ENCODE measurements around the gene TSPAN9. TPM values are rescaled to one million over a fixed set of nuclear protein-coding genes. Genes with fewer than 3 reads are reported as not detected.

TSPAN9 gene
- polyA plus RNA-seq, 1 of the 3 experiments (the other 2 are of a cell fraction): 34.9 TPM

DNA sequence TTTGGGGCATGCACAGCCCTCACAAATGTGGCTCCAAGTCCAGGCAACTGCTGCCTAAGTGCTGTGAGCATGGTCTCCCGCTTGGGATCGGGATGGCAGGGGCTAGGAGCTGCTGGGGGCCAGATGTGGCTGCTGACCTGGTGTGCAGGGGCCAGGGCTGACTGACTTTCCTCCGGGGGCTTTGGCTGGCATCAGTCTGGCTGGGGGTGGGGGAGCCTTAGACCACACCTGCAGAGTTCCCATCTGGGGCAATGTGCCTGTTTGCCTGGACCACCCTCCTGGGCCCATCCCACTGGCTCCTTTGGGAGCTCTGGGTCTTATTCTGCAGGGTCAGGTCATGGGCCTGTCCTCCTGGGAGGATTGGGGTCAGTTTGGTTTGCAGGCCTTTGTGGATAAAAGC is 90.5 kb downstream of the TSPAN9 start (continued):
- TF ChIP-seq, protein P1, sequence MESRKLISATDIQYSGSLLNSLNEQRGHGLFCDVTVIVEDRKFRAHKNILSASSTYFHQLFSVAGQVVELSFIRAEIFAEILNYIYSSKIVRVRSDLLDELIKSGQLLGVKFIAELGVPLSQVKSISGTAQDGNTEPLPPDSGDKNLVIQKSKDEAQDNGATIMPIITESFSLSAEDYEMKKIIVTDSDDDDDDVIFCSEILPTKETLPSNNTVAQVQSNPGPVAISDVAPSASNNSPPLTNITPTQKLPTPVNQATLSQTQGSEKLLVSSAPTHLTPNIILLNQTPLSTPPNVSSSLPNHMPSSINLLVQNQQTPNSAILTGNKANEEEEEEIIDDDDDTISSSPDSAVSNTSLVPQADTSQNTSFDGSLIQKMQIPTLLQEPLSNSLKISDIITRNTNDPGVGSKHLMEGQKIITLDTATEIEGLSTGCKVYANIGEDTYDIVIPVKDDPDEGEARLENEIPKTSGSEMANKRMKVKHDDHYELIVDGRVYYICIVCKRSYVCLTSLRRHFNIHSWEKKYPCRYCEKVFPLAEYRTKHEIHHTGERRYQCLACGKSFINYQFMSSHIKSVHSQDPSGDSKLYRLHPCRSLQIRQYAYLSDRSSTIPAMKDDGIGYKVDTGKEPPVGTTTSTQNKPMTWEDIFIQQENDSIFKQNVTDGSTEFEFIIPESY (IDR thresholded peaks at IDR 0.05; ENCODE audit: borderline replicate concordance, low read depth): no peak
- no peak for TF ChIP-seq TCF12 (IDR thresholded peaks at IDR 0.05)

DNA sequence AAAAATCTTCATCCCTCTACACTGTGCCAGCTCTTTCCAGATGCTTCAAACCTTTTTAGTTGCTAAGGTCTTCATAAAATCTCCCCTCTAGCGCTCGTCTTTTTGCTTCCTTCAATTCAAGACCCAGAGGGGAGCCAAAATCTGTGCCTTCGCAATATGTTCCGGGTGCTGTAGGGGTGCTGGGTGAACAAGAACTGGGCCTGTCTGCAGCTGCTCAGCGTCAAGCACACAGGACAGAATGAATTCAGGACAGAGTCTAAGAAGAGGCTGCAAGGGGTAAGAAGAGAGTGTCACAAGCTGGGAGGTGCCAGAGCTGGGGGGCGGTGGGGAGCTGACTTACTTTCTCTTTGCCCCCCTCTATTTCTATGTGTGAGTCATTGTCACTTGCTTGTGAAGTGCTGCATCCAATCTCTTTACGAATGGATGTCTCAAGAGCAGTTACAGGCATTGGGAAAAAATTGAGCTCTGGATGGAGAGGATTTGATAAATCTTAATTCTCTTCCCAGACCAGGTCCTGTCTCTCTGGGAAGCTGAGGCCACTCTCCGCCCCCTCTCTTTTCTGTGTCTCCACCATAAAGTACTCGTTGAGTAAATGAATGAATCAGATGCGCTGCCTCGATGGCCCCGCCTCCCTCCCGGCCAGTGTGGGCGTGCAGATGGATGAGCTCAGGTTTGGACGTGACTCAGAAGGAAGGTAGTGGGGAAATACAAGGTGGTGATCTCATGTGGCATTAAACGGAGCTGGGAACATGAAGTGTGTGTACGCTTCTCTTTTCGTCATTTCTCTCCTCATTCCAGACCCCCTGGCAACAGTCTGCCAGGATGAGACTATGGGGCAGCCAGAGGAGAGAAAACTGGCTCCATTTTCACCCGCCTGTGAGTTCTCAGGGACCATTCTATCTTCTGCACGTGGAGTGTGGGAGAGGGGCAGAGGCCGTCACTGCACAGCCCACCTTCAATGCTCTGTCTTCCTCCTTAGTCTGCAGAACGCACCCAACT is 91.3 kb downstream of the TSPAN9 start:
- H3K9ac ChIP-seq: peak overlapping the region; percentile 75

More for the DNA sequence above, 91.3 kb downstream of the TSPAN9 start:
- H3K9me2 ChIP-seq: no peaks in the 10 kb centered on the region
- H3K9me3 ChIP-seq: no peaks in the 10 kb centered on the region
- no peak for TF ChIP-seq RAD21 (IDR thresholded peaks at IDR 0.05; ENCODE audit: low read length)
- TF ChIP-seq, protein P2, sequence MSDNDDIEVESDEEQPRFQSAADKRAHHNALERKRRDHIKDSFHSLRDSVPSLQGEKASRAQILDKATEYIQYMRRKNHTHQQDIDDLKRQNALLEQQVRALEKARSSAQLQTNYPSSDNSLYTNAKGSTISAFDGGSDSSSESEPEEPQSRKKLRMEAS (IDR thresholded peaks at IDR 0.05; ENCODE audit: low read depth): peak; percentile 48; the same call in 1 of the 2 replicates
- TF ChIP-seq GATA2 (CRISPR knock-in tag; IDR thresholded peaks at IDR 0.05): no peak
- TF ChIP-seq EP300 (IDR thresholded peaks at IDR 0.05; ENCODE audit: borderline replicate concordance in 1 of 2, low read depth in 1 of 2, low read length in 1 of 2): peak in 1 of 2 experiments; percentile 39; a peak in 1 of 4 replicates
- TF ChIP-seq TCF12 (IDR thresholded peaks at IDR 0.05): peak; percentile 47; the same call in 1 of the 2 replicates
- TF ChIP-seq SIN3A (IDR thresholded peaks at IDR 0.05; ENCODE audit: borderline replicate concordance, low read depth, low read length): no peak
- TF ChIP-seq FOSL2 (IDR thresholded peaks at IDR 0.05; ENCODE audit: borderline replicate concordance, low read depth): peak; percentile 72; the same call in 1 of the 2 replicates
- no peak for TF ChIP-seq SMC3 (IDR thresholded peaks at IDR 0.05; ENCODE audit: low read depth, low read length)
- no peak for TF ChIP-seq FOXJ3 (CRISPR knock-in tag; IDR thresholded peaks at IDR 0.05)
- TF ChIP-seq ELF1 (IDR thresholded peaks at IDR 0.05): no peak
- TF ChIP-seq JUND (IDR thresholded peaks at IDR 0.05): peak; percentile 65
- no peak for TF ChIP-seq RXRA (IDR thresholded peaks at IDR 0.05; ENCODE audit: borderline replicate concordance, low read depth)
- TF ChIP-seq TAF1 (IDR thresholded peaks at IDR 0.05; ENCODE audit: borderline replicate concordance, low read depth, low read length): no peak
- TF ChIP-seq, protein P3, sequence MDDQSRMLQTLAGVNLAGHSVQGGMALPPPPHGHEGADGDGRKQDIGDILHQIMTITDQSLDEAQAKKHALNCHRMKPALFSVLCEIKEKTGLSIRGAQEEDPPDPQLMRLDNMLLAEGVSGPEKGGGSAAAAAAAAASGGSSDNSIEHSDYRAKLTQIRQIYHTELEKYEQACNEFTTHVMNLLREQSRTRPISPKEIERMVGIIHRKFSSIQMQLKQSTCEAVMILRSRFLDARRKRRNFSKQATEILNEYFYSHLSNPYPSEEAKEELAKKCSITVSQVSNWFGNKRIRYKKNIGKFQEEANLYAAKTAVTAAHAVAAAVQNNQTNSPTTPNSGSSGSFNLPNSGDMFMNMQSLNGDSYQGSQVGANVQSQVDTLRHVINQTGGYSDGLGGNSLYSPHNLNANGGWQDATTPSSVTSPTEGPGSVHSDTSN (IDR thresholded peaks at IDR 0.05): peak; percentile 50; the same call in 1 of the 2 replicates
- H4K20me1 ChIP-seq (ENCODE audit: insufficient read depth): no peaks in the 10 kb centered on the region
- peak overlapping the region in 1 of 2 experiments; percentile 95; a peak in 2 of 4 replicates for H3K27ac ChIP-seq (ENCODE audit: low read depth in 2 of 2, low read length in 1 of 2)
- H3K36me3 ChIP-seq (replicated peaks in 1 of 2; ENCODE audit: control insufficient read depth in 1 of 2, insufficient read depth in 2 of 2, low read length in 1 of 2): no peaks in the 10 kb centered on the region
- no peak overlapping the region for H3K4me3 ChIP-seq (ENCODE audit: low read depth in 2 of 2, low read length in 1 of 2)
- no peak overlapping the region for H2AFZ ChIP-seq (ENCODE audit: low read depth)
- H3F3A ChIP-seq (replicated peaks; ENCODE audit: insufficient read depth): peaks cover 29% of the 10 kb centered on the region
- H3K4me1 ChIP-seq (ENCODE audit: control insufficient read depth in 1 of 2, insufficient read depth in 2 of 2, low read depth in 1 of 2, low read length in 1 of 2): peaks cover 49 to 56% of the 10 kb centered on the region in 2 experiments
- no peaks in the 10 kb centered on the region for H3K27me3 ChIP-seq (ENCODE audit: insufficient read depth)
- ChIA-PET POLR2A (no interaction called here), CTCF (interaction anchor here (0.7 to 4.6 kb wide), 17 partner anchors 11 to 1109 kb away, joined by 3 to 23 read pairs (median 4); no protein-coding TSS in a partner anchor)
- no peaks in the 10 kb centered on the region; the same call in 1 of the 2 replicates for H3K79me2 ChIP-seq (ENCODE audit: insufficient read depth)
- WGBS (ENCODE audit: low lambda C conversion rate): 40% methylated on average over 22 of the region's 22 CpGs
- DNase-seq: no peak
- peak overlapping the region; percentile 68 for H3K4me2 ChIP-seq

Data from SK-N-SH (cell line).